ENCODE results near the gene SYNDIG1L. TPM values are rescaled to one million over a fixed set of nuclear protein-coding genes. Genes with fewer than 3 reads are reported as not detected.
A peak's percentile ranks its signal among the peaks of the same experiment; 100 is the strongest.

Gene SYNDIG1L
- total and polyA plus RNA-seq, 2 of the 8 experiments (the other 6 are each of a cell fraction or from before 2014, with no cell fraction given) = 3.0 to 3.2 TPM

DNA sequence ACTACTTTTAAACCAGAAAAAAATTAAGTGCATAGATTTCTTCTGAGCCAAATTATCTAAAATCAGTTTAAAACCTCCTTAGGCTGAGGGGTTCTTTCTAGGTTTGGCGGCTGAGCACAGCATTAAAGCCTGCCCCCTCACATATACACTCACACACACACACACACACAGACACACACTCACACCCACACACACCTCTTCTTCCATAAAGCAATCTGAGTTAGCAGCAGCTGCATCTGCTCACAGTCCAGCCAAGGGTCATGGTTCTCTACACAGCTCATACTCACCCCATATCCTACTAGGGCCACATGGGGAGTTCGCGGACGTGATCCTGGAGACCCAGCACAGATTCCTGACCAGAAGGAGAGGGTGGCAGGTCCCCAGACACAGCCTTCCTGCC, 12.4 kb downstream of the SYNDIG1L start:
- Histone ChIP-seq H3K14ac (ENCODE audit: insufficient read length) (no peak overlapping the region), H2AK5ac (ENCODE audit: low read depth, low read length) (peak overlapping the region; percentile 98), H4K8ac (ENCODE audit: extremely low read depth, insufficient read depth, low read length) (no peak overlapping the region), H3K27ac (ENCODE audit: low read depth, low read length) (no peak overlapping the region), H3K9me3 (ENCODE audit: insufficient read depth in 2 of 2, low read depth in 1 of 2, low read length in 1 of 2) (no peaks in the 10 kb centered on the region), H3K27me3 (replicated peaks in 1 of 4; ENCODE audit: control insufficient read depth in 3 of 4, extremely low read depth in 1 of 4, insufficient read depth in 3 of 4, low read length in 3 of 4) (no peaks in the 10 kb centered on the region), H2BK15ac (ENCODE audit: low read length) (peak overlapping the region; percentile 98), H3K4me1 (replicated peaks in 1 of 4; ENCODE audit: control insufficient read depth in 3 of 4, insufficient read depth in 4 of 4, low read length in 3 of 4) (peaks cover 11 to 29% (median 19%) of the 10 kb centered on the region in 4 experiments), H2BK120ac (replicated peaks; ENCODE audit: low read depth, low read length) (peak overlapping the region; percentile 12), H3K9ac (replicated peaks in 1 of 4; ENCODE audit: extremely low read depth in 1 of 4, low read depth in 3 of 4, low read length in 3 of 4) (no peak overlapping the region), H4K91ac (replicated peaks; ENCODE audit: insufficient read length, low read length) (peak overlapping the region; percentile 98), H3K23me2 (ENCODE audit: low read depth, low read length) (no peaks in the 10 kb centered on the region; the same call in 1 of the 2 replicates), H3K56ac (replicated peaks; ENCODE audit: insufficient read length, low read depth, low read length) (no peak overlapping the region), H2BK5ac (ENCODE audit: low read depth, low read length) (peak overlapping the region; percentile 98), H3K4me2 (ENCODE audit: insufficient read depth in 1 of 2, low read depth in 2 of 2, low read length in 2 of 2) (peak overlapping the region in 1 of 2 experiments; percentile 46; a peak in 1 of 4 replicates), H4K5ac (ENCODE audit: insufficient read length, low read depth, low read length) (peak overlapping the region; percentile 59), H4K20me1 (replicated peaks in 1 of 2; ENCODE audit: control insufficient read depth in 1 of 2, insufficient read depth in 2 of 2, low read length in 2 of 2) (no peaks in the 10 kb centered on the region), H3K18ac (ENCODE audit: extremely low read depth, low read length) (peak overlapping the region; percentile 99), H3K36me3 (ENCODE audit: control insufficient read depth in 2 of 4, insufficient read depth in 4 of 4, low read length in 3 of 4) (no peaks in the 10 kb centered on the region), H3K79me2 (ENCODE audit: control insufficient read depth in 1 of 2, insufficient read depth in 2 of 2, low read length in 2 of 2) (no peaks in the 10 kb centered on the region), H2BK20ac (ENCODE audit: low read length) (peak overlapping the region; percentile 99), H3K4ac (replicated peaks; ENCODE audit: insufficient read length, low read depth, low read length) (peak overlapping the region; percentile 83), H2AFZ (ENCODE audit: low read length) (no peak overlapping the region), H3K79me1 (ENCODE audit: low read depth, low read length) (no peaks in the 10 kb centered on the region; the same call in 1 of the 2 replicates), H2BK12ac (ENCODE audit: low read depth, low read length) (peak overlapping the region; percentile 100), H3K4me3 (ENCODE audit: extremely low read depth in 1 of 4, insufficient read depth in 2 of 4, low read depth in 3 of 4, low read length in 4 of 4) (no peak overlapping the region), H3K23ac (ENCODE audit: insufficient read length) (no peak overlapping the region)
- FAIRE-seq (no peak), DNase-seq (ENCODE audit: low read depth in 1 of 2, low spot score in 2 of 2) (no peak)
- POLR2A ChIA-PET (ENCODE audit: partially characterized antibody) = interaction anchor here (0.9 to 1.5 kb wide), 4 partner anchors 9 to 111 kb away, joined by 3 read pairs; partner anchors contain the start of gene ABCD4
- WGBS, 2 experiments (ENCODE audit: extremely low coverage in 1 of 2, insufficient coverage in 1 of 2, insufficient read length in 1 of 2, insufficient replicate concordance in 2 of 2, low coverage in 1 of 2, low lambda C conversion rate in 2 of 2, missing lambda C conversion rate in 1 of 2) = 88% methylated on average over 4 of the region's 4 CpGs; no CpG with 5 or more reads in 1 of the 2 experiments
- CTCF ChIA-PET (ENCODE audit: partially characterized antibody) = interaction anchor here (0.8 to 2.0 kb wide), 5 partner anchors 11 to 443 kb away, joined by 3 to 8 read pairs (median 3); no protein-coding TSS in a partner anchor
- TF ChIP-seq SP4 (IDR thresholded peaks at IDR 0.05; ENCODE audit: low read length) = no peak
- no peak for TF ChIP-seq CHD1 (IDR thresholded peaks at IDR 0.05; ENCODE audit: low read depth, low read length)
- TF ChIP-seq ZNF274 (IDR thresholded peaks at IDR 0.05; ENCODE audit: borderline replicate concordance, extremely low read depth, low read length) = no peak
- no peak for TF ChIP-seq POLR2AphosphoS5 (IDR thresholded peaks at IDR 0.05; ENCODE audit: low read depth, low read length)
- TF ChIP-seq, protein P1, sequence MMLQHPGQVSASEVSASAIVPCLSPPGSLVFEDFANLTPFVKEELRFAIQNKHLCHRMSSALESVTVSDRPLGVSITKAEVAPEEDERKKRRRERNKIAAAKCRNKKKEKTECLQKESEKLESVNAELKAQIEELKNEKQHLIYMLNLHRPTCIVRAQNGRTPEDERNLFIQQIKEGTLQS (IDR thresholded peaks at IDR 0.05; ENCODE audit: insufficient read depth, low read depth, low read length) = no peak
- no peak for TF ChIP-seq BRCA1 (IDR thresholded peaks at IDR 0.05; ENCODE audit: low read depth, low read length)
- TF ChIP-seq KDM4A (IDR thresholded peaks at IDR 0.05; ENCODE audit: low read depth, low read length, severe bottlenecking) = no peak
- TF ChIP-seq ASH2L (IDR thresholded peaks at IDR 0.05; ENCODE audit: low read length) = no peak
- no peak for TF ChIP-seq SIN3A (conservative IDR thresholded peaks at IDR 0.05 in 1 of 2, IDR thresholded peaks at IDR 0.05 in 1 of 2; ENCODE audit: low read depth in 1 of 2, low read length in 2 of 2)
- TF ChIP-seq FOSL1 (IDR thresholded peaks at IDR 0.05; ENCODE audit: insufficient read depth, low read depth, low read length) = no peak
- no peak for TF ChIP-seq NANOG (IDR thresholded peaks at IDR 0.05; ENCODE audit: insufficient read depth, low read depth, low read length, poor library complexity, severe bottlenecking)
- TF ChIP-seq SP2 (IDR thresholded peaks at IDR 0.05; ENCODE audit: low read length) = no peak
- TF ChIP-seq KDM5A (IDR thresholded peaks at IDR 0.05; ENCODE audit: low read length) = no peak
- TF ChIP-seq RBBP5 (IDR thresholded peaks at IDR 0.05; ENCODE audit: borderline replicate concordance, low read depth, low read length) = no peak

Data from H1 (cell line).